Natural killer cell (primary cell): ENCODE measurements around the gene DPY19L3. TPM values are rescaled to one million over a fixed set of nuclear protein-coding genes. Genes with fewer than 3 reads are reported as not detected.
"Not testable (repeated sequence)": the region's sequence is repeated elsewhere in the genome, so short reads cannot be mapped to it uniquely, and the experiment has no call there.

ENCODE experiments used
- ATAC-seq, 3 donors: fragments of 150-1000 bp in 2 of 3; fragments of 200-7000 bp in 1 of 3; cut with Tn5 transposase; 1 replicate in 1 of 3; 2 replicates in 2 of 3; pipeline ENCODE4 v1.10.0; 2021; ENCODE audit warnings: mild to moderate bottlenecking in 2 of 3, moderate library complexity in 2 of 3
- DNase-seq, 2 donors: peaks; one replicate each; pipeline versions ENCODE4 v3.0.0 to v3.0.0-alpha.2; 2013 to 2021; ENCODE audit warnings: mixed read lengths in 1 of 2
- H3K27ac ChIP-seq: one replicate; pipeline ENCODE4 v1.5.1; 2013; ENCODE audit warnings: mild to moderate bottlenecking, low read length
- H3K27me3 ChIP-seq: one replicate; pipeline ENCODE4 v1.6.1; 2013; ENCODE audit warnings: low read length; ENCODE audit not compliant: control insufficient read depth, insufficient read depth
- H3K36me3 ChIP-seq: one replicate; pipeline ENCODE4 v1.6.1; 2013; ENCODE audit warnings: low read length; ENCODE audit not compliant: control insufficient read depth, insufficient read depth
- H3K4me1 ChIP-seq: one replicate; pipeline ENCODE4 v1.6.1; 2013; ENCODE audit warnings: low read length; ENCODE audit not compliant: control insufficient read depth, insufficient read depth
- H3K4me3 ChIP-seq: one replicate; pipeline ENCODE4 v1.5.1; 2013; ENCODE audit warnings: low read length
- H3K9me3 ChIP-seq: one replicate; pipeline ENCODE4 v1.6.1; 2013; ENCODE audit warnings: low read length; ENCODE audit not compliant: control insufficient read depth, insufficient read depth
- H3K27ac Mint-ChIP-seq, 2 donors: one replicate each; pipeline ENCODE4 v1.8.0; 2022; ENCODE audit warnings: mild to moderate bottlenecking in 2 of 2, mixed read lengths in 2 of 2, moderate library complexity in 1 of 2
- H3K27me3 Mint-ChIP-seq, 2 donors: one replicate each; pipeline ENCODE4 v1.8.0; 2022; ENCODE audit warnings: low read depth in 2 of 2, mixed read lengths in 2 of 2
- H3K36me3 Mint-ChIP-seq: one replicate; pipeline ENCODE4 v1.8.0; 2022; ENCODE audit warnings: mixed read lengths
- H3K4me1 Mint-ChIP-seq, 2 donors: one replicate each; pipeline ENCODE4 v1.8.0; 2022; ENCODE audit warnings: mixed read lengths in 2 of 2
- H3K4me3 Mint-ChIP-seq: one replicate; pipeline ENCODE4 v1.8.0; 2022; ENCODE audit warnings: mild to moderate bottlenecking, moderate library complexity, mixed read lengths
- H3K9me3 Mint-ChIP-seq, 2 donors: one replicate each; pipeline ENCODE4 v1.8.0; 2022; ENCODE audit warnings: mixed read lengths in 2 of 2
- CTCF ChIP-seq: fragments of 200-600 bp; IDR thresholded peaks from one replicate; pipeline ENCODE4 v1.8.0; 2022; ENCODE audit warnings: antibody characterized with exemption
- WGBS: methylation state at CpG from one replicate; pipeline ENCODE4 v1.1.7; 2013; ENCODE audit warnings: missing lambda C conversion rate; ENCODE audit not compliant: insufficient coverage; 5-methylcytosine and 5-hydroxymethylcytosine counted together
- intact Hi-C: fragments of 100-400 bp; cut with micrococcal nuclease; formaldehyde crosslinking; loops from one replicate; pipeline ENCODE4 v1.14.2; 2022
- total RNA-seq, 4 donors: library from RNA; stranded (reverse); fragments of 120-200 nt in 1 of 4; gene quantifications; one replicate each; pipeline versions ENCODE4 v1.2.3 to v1.2.4, GENCODE V29; 2013 to 2022

Gene DPY19L3
- total RNA-seq, 3 donors from 2014 or later (not counting 1 experiment from before 2014, with no cell fraction given) = 26.7 to 28.1 (median 27.6) TPM

- Histone ChIP-seq H3K36me3 (peaks cover 33% of the 10 kb centered on the region), H3K4me3 (no peak overlapping the region), H3K27me3 (no peaks in the 10 kb centered on the region), H3K4me1 (no peaks in the 10 kb centered on the region), H3K9me3 (no peaks in the 10 kb centered on the region), H3K27ac (no peak overlapping the region)
- Mint-ChIP-seq H3K4me1 (peaks cover 61 to 65% of the 10 kb centered on the region in 2 donors), H3K36me3 (peaks cover 14% of the 10 kb centered on the region), H3K27ac (peak overlapping the region; percentile 14 to 75), H3K9me3 (no peaks in the 10 kb centered on the region), H3K4me3 (no peak overlapping the region), H3K27me3 (no peaks in the 10 kb centered on the region)
- intact Hi-C loops = no loop called here
- DNase-seq = no peak
- TF ChIP-seq CTCF = no peak
- ATAC-seq = no peak
- WGBS = 93% methylated on average over 2 of the region's 2 CpGs
Measured at GRCh38 chr19:32368787-32369186, 36.8 kb upstream of the DPY19L3 start.

GRCh38 chr19:32372726-32373517 lies 32.6 kb upstream of the DPY19L3 start:
- Mint-ChIP-seq H3K4me1 (peaks cover 25 to 34% of the 10 kb centered on the region in 2 donors), H3K27ac (no peak overlapping the region), H3K27me3 (no peaks in the 10 kb centered on the region), H3K36me3 (peaks cover 13% of the 10 kb centered on the region), H3K4me3 (no peak overlapping the region), H3K9me3 (no peaks in the 10 kb centered on the region)
- Histone ChIP-seq H3K27ac (no peak overlapping the region), H3K4me1 (no peaks in the 10 kb centered on the region), H3K9me3 (no peaks in the 10 kb centered on the region), H3K36me3 (peaks cover 28% of the 10 kb centered on the region), H3K4me3 (no peak overlapping the region), H3K27me3 (no peaks in the 10 kb centered on the region)
- intact Hi-C loops = no loop called here
- 100% methylated on average over 5 of the region's 7 CpGs for WGBS
- no peak for TF ChIP-seq CTCF
- DNase-seq (no peak), ATAC-seq (no peak)

- H3K4me1 ChIP-seq = no peaks in the 10 kb centered on the region
- H3K36me3 ChIP-seq = peaks cover 31% of the 10 kb centered on the region
- TF ChIP-seq CTCF = no peak
- intact Hi-C loops = no loop called here
- no peaks in the 10 kb centered on the region for H3K27me3 Mint-ChIP-seq
- no peak overlapping the region for H3K27ac Mint-ChIP-seq
- H3K27me3 ChIP-seq = no peaks in the 10 kb centered on the region
- H3K9me3 ChIP-seq = no peaks in the 10 kb centered on the region
- peaks cover 18 to 27% of the 10 kb centered on the region in 2 donors for H3K4me1 Mint-ChIP-seq
- ATAC-seq (no peak), DNase-seq (no peak)
- no peak overlapping the region for H3K27ac ChIP-seq
- H3K36me3 Mint-ChIP-seq = peaks cover 13% of the 10 kb centered on the region
- H3K4me3 Mint-ChIP-seq = no peak overlapping the region
- WGBS = 93% methylated on average over 10 of the region's 10 CpGs
- H3K9me3 Mint-ChIP-seq = no peaks in the 10 kb centered on the region
- no peak overlapping the region for H3K4me3 ChIP-seq
Measured at GRCh38 chr19:32373585-32374295, 31.8 kb upstream of the DPY19L3 start.

- ATAC-seq, H3K27ac Mint-ChIP-seq, H3K27me3 Mint-ChIP-seq, H3K4me1 ChIP-seq, H3K9me3 ChIP-seq, H3K4me3 Mint-ChIP-seq, intact Hi-C loops, DNase-seq, H3K9me3 Mint-ChIP-seq, H3K4me3 ChIP-seq, H3K27me3 ChIP-seq, H3K27ac ChIP-seq: not testable (repeated sequence)
- Mint-ChIP-seq H3K36me3 (peaks cover 13% of the 10 kb centered on the region), H3K4me1 (peaks cover 14 to 23% of the 10 kb centered on the region in 2 donors)
- WGBS = 100% methylated on average over 3 of the region's 3 CpGs
- peaks cover 32% of the 10 kb centered on the region for H3K36me3 ChIP-seq
Measured at GRCh38 chr19:32374362-32374761, 31.2 kb upstream of the DPY19L3 start.

GRCh38 chr19:32377088-32377487 lies 28.5 kb upstream of the DPY19L3 start:
- intact Hi-C loops, H3K4me3 Mint-ChIP-seq, H3K27me3 ChIP-seq, H3K9me3 ChIP-seq, H3K27me3 Mint-ChIP-seq, H3K27ac Mint-ChIP-seq, DNase-seq, H3K4me3 ChIP-seq, H3K4me1 ChIP-seq, ATAC-seq, H3K27ac ChIP-seq, H3K9me3 Mint-ChIP-seq: not testable (repeated sequence)
- peaks cover 28% of the 10 kb centered on the region for H3K36me3 ChIP-seq
- Mint-ChIP-seq H3K4me1 (peaks cover 0 to 11% of the 10 kb centered on the region in 2 donors), H3K36me3 (peaks cover 20% of the 10 kb centered on the region)
- 97% methylated on average over 8 of the region's 9 CpGs for WGBS
